HG02678 (cell line): ENCODE data around the gene CAVIN1.
"Not testable (repeated sequence)": the region's sequence is repeated elsewhere in the genome, so short reads cannot be mapped to it uniquely, and the experiment has no call there.

Source experiments
- ATAC-seq: cut with Tn5 transposase; IDR thresholded peaks from one replicate; pipeline ENCODE4 v1.9.1; 2021; ENCODE audit warnings: mild to moderate bottlenecking, moderate library complexity; ENCODE audit not compliant: unreplicated experiment

The CAVIN1 gene

GRCh38 chr17:42381898-42382297 lies 41.2 kb downstream of the CAVIN1 start:
- ATAC-seq: no peak

- no peak for ATAC-seq
Observed at GRCh38 chr17:42380935-42381334, 42.1 kb downstream of the CAVIN1 start.

GRCh38 chr17:42378959-42379594 lies 44.0 kb downstream of the CAVIN1 start:
- no peak for ATAC-seq

DNA sequence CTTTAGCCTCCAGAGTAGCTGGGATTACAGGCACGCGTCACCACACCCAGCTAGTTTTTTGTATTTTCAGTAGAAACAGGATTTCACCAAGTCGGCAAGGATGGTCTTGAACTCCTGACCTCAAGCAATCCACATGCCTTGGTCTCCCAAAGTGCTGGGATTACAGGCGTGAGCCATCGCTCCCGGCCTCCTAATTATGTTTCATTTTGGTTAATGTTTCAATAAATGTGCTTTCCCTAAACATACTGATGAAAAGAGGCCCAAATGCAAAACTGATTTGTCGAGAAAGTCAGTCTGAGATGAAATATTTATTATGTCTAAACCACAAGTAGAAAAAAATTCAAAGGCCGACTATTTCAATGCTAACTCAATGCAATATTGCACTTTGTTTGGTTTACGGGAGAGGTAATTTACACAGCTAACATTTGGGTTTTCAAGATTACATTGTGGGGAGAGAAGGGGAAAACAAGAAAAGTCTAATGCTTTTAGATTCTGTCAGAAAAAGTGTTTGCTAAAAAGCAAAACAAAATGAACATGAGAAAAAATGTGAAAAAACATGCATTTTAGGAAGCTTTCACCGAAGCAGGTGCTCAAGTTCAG lies 44.6 kb downstream of the CAVIN1 start:
- no peak for ATAC-seq

GRCh38 chr17:42373896-42374295 lies 49.2 kb downstream of the CAVIN1 start:
- no peak for ATAC-seq

- no peak for ATAC-seq
Observed at GRCh38 chr17:42372142-42372541, 50.9 kb downstream of the CAVIN1 start.

DNA sequence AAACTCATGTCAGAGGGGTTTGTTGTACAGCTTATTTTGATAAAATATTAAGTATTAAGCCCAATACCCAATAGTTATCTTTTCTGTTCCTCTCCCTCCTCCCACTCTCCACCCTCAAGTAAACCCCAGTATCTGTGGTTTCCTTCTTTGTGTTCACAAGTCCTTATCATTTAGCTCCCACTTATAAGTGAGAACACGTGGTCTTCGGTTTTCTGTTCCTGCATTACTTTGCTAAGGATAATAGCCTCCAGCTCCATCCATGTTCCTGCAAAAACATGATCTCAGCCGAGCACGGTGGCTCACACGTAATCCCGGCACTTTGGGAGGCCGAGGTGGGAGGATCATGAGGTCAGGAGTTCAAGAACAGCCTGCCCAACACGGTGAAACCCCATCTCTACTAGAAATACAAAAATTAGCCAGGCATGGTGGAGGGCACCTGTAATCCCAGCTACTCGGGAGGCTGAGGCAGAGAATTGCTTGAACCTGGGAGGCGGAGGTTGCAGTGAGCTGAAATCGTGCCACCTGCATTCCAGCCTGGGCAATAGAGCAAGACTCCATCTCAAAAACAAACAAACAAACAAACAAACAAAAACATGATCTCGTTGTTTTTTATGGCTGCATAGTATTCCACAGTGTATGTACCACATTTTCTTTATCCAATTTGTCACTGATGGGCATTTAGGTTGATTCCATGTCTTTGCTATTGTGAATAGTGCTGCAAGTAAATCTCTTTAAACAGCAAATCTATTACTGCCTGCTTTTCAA lies 54.1 kb downstream of the CAVIN1 start:
- not testable (repeated sequence) for ATAC-seq

DNA sequence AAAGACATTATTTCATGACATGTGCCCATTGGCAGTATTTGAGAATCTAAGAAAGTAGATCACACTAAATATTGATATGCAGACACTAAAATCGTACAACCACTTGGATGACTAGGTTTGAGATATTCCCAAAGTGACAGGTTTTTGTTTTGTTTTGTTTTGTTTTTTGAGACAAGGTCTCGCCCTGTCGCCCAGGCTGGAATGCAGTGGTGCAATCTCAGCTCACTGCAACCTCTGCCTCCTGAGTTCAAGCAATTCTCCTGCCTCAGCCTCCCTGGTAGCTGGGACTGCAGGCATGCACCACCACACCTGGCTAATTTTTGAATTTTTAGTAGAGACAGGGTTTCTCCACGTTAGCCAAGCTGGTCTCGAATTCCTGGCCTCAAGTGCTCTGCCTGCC lies 54.7 kb downstream of the CAVIN1 start:
- not testable (repeated sequence) for ATAC-seq

DNA sequence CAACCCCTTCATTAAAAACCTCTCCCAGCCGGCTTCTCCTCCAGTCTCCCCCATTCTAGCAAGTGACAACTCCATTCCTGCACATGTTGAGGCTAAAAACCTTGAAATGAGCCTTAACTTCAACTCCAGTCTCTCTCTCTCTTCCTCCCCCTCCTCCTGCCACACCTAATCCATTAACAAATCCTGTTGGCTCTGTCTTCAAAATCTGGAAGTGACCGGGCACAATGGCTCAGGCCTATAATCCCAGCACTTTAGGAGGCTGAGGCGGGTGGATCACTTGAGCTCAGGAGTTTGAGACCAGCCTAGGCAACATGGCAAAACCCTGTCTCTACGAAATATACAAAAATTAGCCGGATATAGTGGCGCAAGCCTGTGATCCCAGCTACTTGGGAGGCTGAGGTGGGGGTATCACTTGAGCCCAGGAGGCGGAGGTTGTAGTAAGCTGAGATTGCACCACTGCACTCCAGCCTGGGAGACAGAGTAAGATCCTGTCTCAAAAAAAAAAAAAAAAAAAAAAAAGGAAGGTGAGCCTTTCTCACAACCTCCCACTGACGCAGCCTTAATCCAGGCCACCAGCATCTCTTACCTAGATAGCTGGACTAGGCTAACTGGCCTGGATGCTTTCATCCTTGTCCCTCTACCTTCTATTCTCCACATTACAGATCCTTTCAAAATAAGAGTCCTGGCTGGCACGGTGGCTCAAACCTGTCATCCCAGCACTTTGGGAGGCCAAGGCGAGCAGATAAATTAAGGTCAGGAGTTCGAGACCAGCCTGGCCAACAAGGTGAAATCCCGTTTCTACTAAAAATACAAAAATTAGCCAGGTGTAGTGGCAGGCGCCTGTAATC lies 56.7 kb downstream of the CAVIN1 start:
- not testable (repeated sequence) for ATAC-seq

DNA sequence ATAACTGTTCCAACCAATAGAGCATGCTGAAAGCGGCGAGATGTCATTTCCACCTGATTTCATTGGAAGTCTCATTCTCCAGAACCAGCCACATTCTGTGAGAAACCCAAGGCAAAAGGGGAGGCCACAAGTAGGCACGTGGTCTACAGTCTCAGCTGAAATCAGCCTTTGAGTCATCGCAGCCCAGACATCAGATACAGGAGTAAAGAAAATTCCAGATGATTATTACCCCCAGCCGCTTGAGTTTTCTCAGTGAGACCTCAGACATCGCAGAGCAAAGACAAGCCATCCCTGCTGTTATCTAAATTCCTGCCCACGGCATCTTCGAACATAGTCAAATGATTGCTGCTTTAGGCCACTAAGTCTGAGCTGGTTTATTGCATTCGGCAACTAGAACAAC lies 57.9 kb downstream of the CAVIN1 start:
- no peak for ATAC-seq

DNA sequence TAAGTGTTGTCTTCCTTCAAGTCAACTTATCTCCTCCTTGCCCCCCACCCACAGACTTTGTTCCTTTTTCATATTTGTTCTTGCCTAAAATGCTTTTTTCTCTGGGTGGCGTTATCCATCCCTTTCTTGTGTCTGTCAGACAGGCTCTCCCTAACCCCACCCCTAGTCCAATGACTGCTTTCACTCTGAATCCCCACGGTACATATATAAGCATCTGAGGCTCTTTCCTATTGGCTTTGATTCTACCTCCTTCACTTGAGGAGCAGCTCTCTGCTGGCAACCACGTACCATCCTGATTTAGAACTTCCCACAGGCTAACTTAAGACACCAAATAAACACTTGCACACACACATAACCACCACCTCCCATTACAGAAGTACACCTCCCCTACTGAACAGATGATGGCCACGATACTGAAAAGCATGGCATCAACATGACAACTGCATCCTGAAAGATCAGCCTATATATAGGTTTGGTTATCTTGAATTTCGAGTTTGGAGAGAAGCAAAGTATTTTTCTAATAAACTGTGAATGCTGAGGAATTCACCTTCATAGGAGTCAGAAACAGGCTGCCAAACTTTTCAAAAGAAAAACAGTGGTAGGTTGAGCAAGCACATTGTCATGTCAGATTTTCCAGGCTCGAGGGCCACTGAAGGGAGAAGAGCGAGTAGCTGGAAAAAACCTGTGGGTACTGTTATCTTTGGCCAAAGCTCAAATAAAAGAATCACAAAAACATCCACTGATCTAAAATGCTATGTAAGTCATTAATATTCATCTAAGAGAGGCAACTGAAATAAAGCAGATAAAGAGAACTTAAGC lies 59.1 kb downstream of the CAVIN1 start:
- no peak for ATAC-seq

- ATAC-seq: no peak
Observed at GRCh38 chr17:42363231-42363630, 59.8 kb downstream of the CAVIN1 start.

- ATAC-seq: no peak
Observed at GRCh38 chr17:42362245-42362961, 60.7 kb downstream of the CAVIN1 start.

DNA sequence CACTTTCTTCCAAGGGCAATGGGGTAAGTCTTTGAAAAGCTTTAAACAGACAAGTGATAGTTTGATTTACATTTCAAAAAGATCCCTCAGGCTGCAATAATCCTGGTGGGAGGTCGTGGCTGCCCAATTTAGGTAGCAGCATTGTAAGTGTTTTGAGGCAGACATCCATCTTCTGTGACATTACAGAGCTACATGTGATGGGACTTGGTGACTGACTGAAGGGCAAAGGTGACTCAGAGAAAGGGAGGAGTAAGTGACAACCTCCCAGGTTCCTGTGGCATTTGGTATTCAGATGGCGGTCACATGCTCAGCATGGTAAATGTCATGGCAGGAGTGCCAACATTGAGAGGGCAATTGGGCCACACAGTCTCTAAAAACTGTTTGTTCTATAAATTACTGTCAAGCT lies 61.3 kb downstream of the CAVIN1 start:
- ATAC-seq: no peak

- ATAC-seq: not testable (repeated sequence)
Observed at GRCh38 chr17:42360388-42360787, 62.7 kb downstream of the CAVIN1 start.

- ATAC-seq: no peak
Observed at GRCh38 chr17:42359133-42359532, 63.9 kb downstream of the CAVIN1 start.

GRCh38 chr17:42358434-42358833 lies 64.6 kb downstream of the CAVIN1 start:
- no peak for ATAC-seq

GRCh38 chr17:42354956-42355843 lies 67.9 kb downstream of the CAVIN1 start:
- no peak for ATAC-seq
